Mammary epithelial cell (primary cell): ENCODE results near the gene MED12L.

Experiments used
- CTCF ChIP-seq, 2 donors: IDR thresholded peaks in 1 of 2; conservative IDR thresholded peaks in 1 of 2; 2 replicates each; pipeline ENCODE4 v1.5.1; 2011 to 2012; ENCODE audit warnings: inconsistent platforms in 2 of 2, low read length in 2 of 2, mild to moderate bottlenecking in 2 of 2, control low read depth in 1 of 2, low read depth in 1 of 2; ENCODE audit not compliant: insufficient read depth in 1 of 2; ENCODE audit errors: extremely low read depth in 1 of 2
- EZH2 ChIP-seq: IDR thresholded peaks from 2 replicates; pipeline ENCODE4 v1.6.1; 2012; ENCODE audit warnings: low read length, inconsistent platforms, borderline replicate concordance

- TF ChIP-seq CTCF (conservative IDR thresholded peaks at IDR 0.05 in 1 of 2, IDR thresholded peaks at IDR 0.05 in 1 of 2; ENCODE audit: extremely low read depth in 1 of 2, insufficient read depth in 1 of 2, low read depth in 1 of 2, low read length in 2 of 2) (no peak), EZH2 (no peak)
Measured at GRCh38 chr3:151452841-151453240, 367.4 kb downstream of the MED12L start.
